ENCODE data around the gene SPIB.

The SPIB gene

GRCh38 chr19:50475101-50475568 lies 56.4 kb downstream of the SPIB start:
- H3K4me3 ChIP-seq, result no peak overlapping the region
- no peak overlapping the region for H3K27ac ChIP-seq
- no peak for TF ChIP-seq CTCF (IDR thresholded peaks at IDR 0.05)
- no peak for DNase-seq (ENCODE audit: low spot score)

GRCh38 chr19:50475736-50476223 lies 57.0 kb downstream of the SPIB start:
- peak overlapping the region in 1 of 2 donors; percentile 73 for H3K27ac ChIP-seq
- no peak for TF ChIP-seq CTCF (IDR thresholded peaks at IDR 0.05)
- H3K4me3 ChIP-seq, result peak overlapping the region; percentile 81
- no peak for DNase-seq (ENCODE audit: low spot score)

- Histone ChIP-seq H3K4me3 (peak within 1 kb of the TSS; percentile 81), H3K27ac (peak within 1 kb of the TSS; percentile 56 to 73)
- no peak for TF ChIP-seq CTCF (IDR thresholded peaks at IDR 0.05)
- DNase-seq (ENCODE audit: low spot score), result peak; percentile 92
These were observed 57.6 kb downstream of the SPIB start, which contains the start of the genes EMC10 and GARIN5A for GRCh38 chr19:50476224-50476906. TSS of gene EMC10 (plus strand) at chr19:50476507. CDS start at chr19:50476545, 38 bp downstream. TSS of gene GARIN5A (minus strand) at chr19:50476848. CDS start at chr19:50476388, 460 bp downstream.

- Histone ChIP-seq H3K4me3 (peak overlapping the region; percentile 81), H3K27ac (peak overlapping the region; percentile 56 to 73)
- no peak for DNase-seq (ENCODE audit: low spot score)
- TF ChIP-seq CTCF (IDR thresholded peaks at IDR 0.05), result no peak
These were observed 58.1 kb downstream of the SPIB start for GRCh38 chr19:50476907-50477238.

GRCh38 chr19:50477751-50478515 lies 59.2 kb downstream of the SPIB start:
- peak overlapping the region; percentile 81 for H3K4me3 ChIP-seq
- TF ChIP-seq CTCF (IDR thresholded peaks at IDR 0.05), result no peak
- H3K27ac ChIP-seq, result no peak overlapping the region
- no peak for DNase-seq (ENCODE audit: low spot score)

GRCh38 chr19:50478901-50479715 lies 60.4 kb downstream of the SPIB start:
- no peak overlapping the region for H3K27ac ChIP-seq

More at GRCh38 chr19:50478901-50479715, 60.4 kb downstream of the SPIB start:
- no peak for DNase-seq (ENCODE audit: low spot score)
- no peak for TF ChIP-seq CTCF (IDR thresholded peaks at IDR 0.05)
- no peak overlapping the region for H3K4me3 ChIP-seq
